Common myeloid progenitor, CD34-positive (primary cell): ENCODE results near the gene GLRA2.
A peak's percentile ranks its signal among the peaks of the same experiment; 100 is the strongest.

Source experiments
- CTCF ChIA-PET: fragments of 350-600 bp; sonication (Branson Sonifier 250); formaldehyde crosslinking; loops from one replicate; lab custom pipeline; 2021; ENCODE audit warnings: antibody characterized with exemption; lab: Charles Lee
- POLR2A ChIA-PET: fragments of 350-600 bp; sonication (Branson Sonifier 250); formaldehyde crosslinking; loops from one replicate; lab custom pipeline; 2021; ENCODE audit warnings: antibody characterized with exemption; lab: Charles Lee
- DNase-seq, 3 donors: peaks; one replicate each; pipeline versions ENCODE4 v3.0.0 to v3.0.0-alpha.2; 2013
- H3K27ac ChIP-seq, 2 experiments: 1 replicate in 1 of 2; 2 replicates in 1 of 2; pipeline ENCODE4 v1.7.0; 2013; ENCODE audit warnings: inconsistent platforms in 2 of 2, low read length in 2 of 2, mild to moderate bottlenecking in 2 of 2, low read depth in 1 of 2, moderate library complexity in 1 of 2; ENCODE audit not compliant: severe bottlenecking in 2 of 2, insufficient read depth in 1 of 2, poor library complexity in 1 of 2
- H3K27me3 ChIP-seq, 5 experiments: replicated peaks in 2 of 5; 1 replicate in 3 of 5; 2 replicates in 2 of 5; pipeline versions ENCODE4 v1.6.1 to v1.7.0; 2013; ENCODE audit warnings: low read length in 4 of 5, mild to moderate bottlenecking in 2 of 5, moderate library complexity in 2 of 5, inconsistent platforms in 1 of 5; ENCODE audit not compliant: insufficient read depth in 5 of 5, control insufficient read depth in 4 of 5
- H3K36me3 ChIP-seq, 4 experiments: 1 replicate in 2 of 4; 2 replicates in 2 of 4; pipeline versions ENCODE4 v1.6.1 to v1.7.0; 2013; ENCODE audit warnings: low read length in 3 of 4, control low read depth in 1 of 4, mild to moderate bottlenecking in 1 of 4; ENCODE audit not compliant: control insufficient read depth in 4 of 4, insufficient read depth in 4 of 4
- H3K4me1 ChIP-seq, 4 experiments: 1 replicate in 3 of 4; 2 replicates in 1 of 4; pipeline versions ENCODE4 v1.6.1 to v1.7.1; 2013; ENCODE audit warnings: low read length in 3 of 4, mild to moderate bottlenecking in 3 of 4, control low read depth in 1 of 4, inconsistent platforms in 1 of 4, moderate library complexity in 1 of 4; ENCODE audit not compliant: control insufficient read depth in 4 of 4, insufficient read depth in 4 of 4; ENCODE audit errors: control extremely low read depth in 1 of 4
- H3K4me3 ChIP-seq, 7 experiments: 1 replicate in 4 of 7; 2 replicates in 3 of 7; pipeline versions ENCODE4 v1.5.1 to v1.7.0; 2013; ENCODE audit warnings: mild to moderate bottlenecking in 7 of 7, low read length in 6 of 7, moderate library complexity in 6 of 7, inconsistent platforms in 2 of 7, low read depth in 2 of 7, control low read depth in 1 of 7; ENCODE audit not compliant: insufficient read depth in 4 of 7, control insufficient read depth in 1 of 7; ENCODE audit errors: extremely low read depth in 1 of 7
- H3K9me3 ChIP-seq, 5 experiments: 1 replicate in 4 of 5; 2 replicates in 1 of 5; pipeline versions ENCODE4 v1.6.1 to v1.7.1; 2013; ENCODE audit warnings: low read length in 4 of 5, mild to moderate bottlenecking in 2 of 5, inconsistent platforms in 1 of 5, low read depth in 1 of 5, moderate library complexity in 1 of 5; ENCODE audit not compliant: control insufficient read depth in 4 of 5, insufficient read depth in 2 of 5; ENCODE audit errors: control extremely low read depth in 1 of 5
- WGBS: methylation state at CpG from one replicate; pipeline ENCODE4 v1.1.5; 2013; ENCODE audit not compliant: insufficient coverage; 5-methylcytosine and 5-hydroxymethylcytosine counted together

Gene GLRA2

DNA sequence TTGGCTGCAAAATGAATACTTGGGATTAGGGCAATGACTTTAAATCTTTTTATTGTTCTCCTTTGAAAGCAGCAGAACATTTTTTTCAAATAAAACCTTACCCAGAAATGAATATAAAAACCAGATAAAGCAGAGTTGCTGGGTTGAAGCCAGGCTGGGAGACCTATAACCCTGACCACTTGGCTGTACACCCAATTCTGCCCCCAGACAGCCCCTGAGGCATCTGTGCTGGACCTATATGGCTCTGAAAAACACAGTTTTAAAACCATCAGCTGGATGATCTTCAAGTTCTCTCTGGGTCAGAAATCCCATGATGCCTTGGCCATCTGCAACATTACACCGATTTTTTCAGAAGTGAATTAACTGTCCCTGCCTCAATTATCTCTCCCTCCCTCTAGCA lies 23.7 kb upstream of the GLRA2 start:
- no CpG with 5 or more reads among the region's 1 CpG for WGBS
- Histone ChIP-seq H3K27ac (no peak overlapping the region), H3K36me3 (no peaks in the 10 kb centered on the region), H3K9me3 (no peaks in the 10 kb centered on the region), H3K27me3 (peaks cover 0 to 3% (median 0%) of the 10 kb centered on the region in 5 experiments), H3K4me3 (no peak overlapping the region), H3K4me1 (no peaks in the 10 kb centered on the region)
- ChIA-PET CTCF (no interaction called here), POLR2A (no interaction called here)
- DNase-seq: no peak

DNA sequence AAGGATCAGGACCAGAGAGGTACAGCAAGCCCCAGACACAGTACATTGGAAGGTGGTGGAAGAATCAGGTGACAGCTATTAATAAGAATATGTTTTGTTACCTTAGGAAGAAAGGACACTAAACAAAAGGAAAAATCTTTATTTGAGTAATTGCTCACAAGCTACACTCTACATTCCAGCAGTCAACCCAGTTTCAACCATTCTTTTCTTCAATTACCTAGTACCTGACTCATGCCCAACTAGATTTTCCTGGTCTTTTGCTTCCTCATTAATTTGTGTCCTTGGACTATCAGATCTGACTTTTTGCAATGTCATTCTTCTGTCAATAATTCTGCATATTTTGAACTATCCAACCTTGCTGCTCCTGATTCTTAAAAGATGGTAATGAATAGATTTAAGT lies 22.5 kb upstream of the GLRA2 start:
- Histone ChIP-seq H3K4me3 (no peak overlapping the region), H3K27ac (no peak overlapping the region), H3K4me1 (no peaks in the 10 kb centered on the region), H3K9me3 (no peaks in the 10 kb centered on the region), H3K36me3 (no peaks in the 10 kb centered on the region), H3K27me3 (peaks cover 0 to 3% (median 0%) of the 10 kb centered on the region in 5 experiments)
- DNase-seq: no peak
- CTCF ChIA-PET: no interaction called here
- POLR2A ChIA-PET: no interaction called here

DNA sequence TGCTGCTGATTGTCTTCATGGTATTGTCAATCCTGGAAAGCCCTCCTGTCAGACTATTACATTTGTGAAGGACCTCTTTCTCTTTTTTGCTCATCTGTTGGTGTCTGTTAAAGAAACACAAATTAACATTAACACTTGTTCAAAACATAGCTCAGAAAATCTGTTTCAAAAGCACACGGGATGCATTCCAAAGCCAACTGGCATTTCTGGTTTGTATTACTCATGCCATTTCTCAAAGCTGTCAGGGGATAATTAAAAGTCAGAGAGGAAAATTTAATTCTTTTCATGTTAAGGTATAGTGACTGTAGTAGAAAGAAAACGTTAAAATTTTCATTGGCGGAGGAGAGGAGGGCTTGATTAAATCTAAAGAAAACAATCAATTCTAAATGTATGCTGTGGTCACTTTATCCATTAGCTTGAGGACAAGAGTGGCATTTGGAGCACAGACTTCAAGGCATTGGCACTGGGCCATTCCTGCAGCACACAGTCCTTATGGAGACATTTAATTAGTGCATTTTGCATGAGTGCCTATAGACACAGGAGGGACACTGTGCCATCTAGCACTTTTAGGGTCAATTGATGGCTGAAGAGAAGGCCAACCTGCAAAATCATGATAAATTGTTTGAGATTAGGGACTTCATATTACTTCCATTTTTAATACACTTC lies 21.2 kb upstream of the GLRA2 start:
- ChIA-PET POLR2A (no interaction called here), CTCF (no interaction called here)
- Histone ChIP-seq H3K4me1 (no peaks in the 10 kb centered on the region), H3K9me3 (peaks cover 0 to 1% (median 0%) of the 10 kb centered on the region in 5 experiments), H3K4me3 (no peak overlapping the region), H3K27me3 (peaks cover 0 to 3% (median 0%) of the 10 kb centered on the region in 5 experiments), H3K36me3 (no peaks in the 10 kb centered on the region), H3K27ac (no peak overlapping the region)
- WGBS: 73% methylated on average over 3 of the region's 3 CpGs
- no peak for DNase-seq

DNA sequence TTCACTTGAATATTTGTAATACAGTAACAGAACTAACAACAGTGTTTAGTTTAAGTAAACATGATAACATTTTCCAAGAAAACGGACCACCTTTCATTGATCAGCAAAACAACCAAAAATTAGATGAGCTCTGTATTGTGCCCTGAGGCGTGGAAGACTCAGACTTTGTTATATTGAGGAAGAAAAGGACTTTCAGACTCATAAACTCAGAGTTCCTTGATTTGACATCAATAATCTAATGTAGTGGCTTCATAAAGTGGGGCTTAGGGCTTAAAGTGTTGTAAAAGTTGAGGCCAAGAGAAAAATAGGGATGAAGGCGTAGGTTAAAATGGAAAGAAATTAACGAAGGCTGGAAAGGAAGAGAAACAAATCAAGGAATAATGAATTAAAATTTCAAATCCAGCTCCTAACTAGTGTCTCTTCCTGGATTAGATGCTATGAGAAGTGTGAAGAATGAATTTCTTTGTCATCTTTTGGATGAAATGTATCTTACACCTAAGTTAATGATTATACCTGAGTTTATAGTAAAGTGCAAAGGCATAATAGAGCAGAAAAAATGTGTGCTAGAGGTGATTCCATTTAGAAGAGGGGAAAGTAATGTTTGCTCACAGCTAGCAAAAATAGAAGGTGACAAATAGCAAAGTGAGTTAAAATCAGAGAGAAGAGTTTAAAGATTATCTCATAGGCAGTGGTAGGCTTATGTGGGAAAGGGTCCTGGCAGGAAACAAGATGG lies 19.8 kb upstream of the GLRA2 start:
- WGBS: 77% methylated on average over 2 of the region's 4 CpGs

DNA sequence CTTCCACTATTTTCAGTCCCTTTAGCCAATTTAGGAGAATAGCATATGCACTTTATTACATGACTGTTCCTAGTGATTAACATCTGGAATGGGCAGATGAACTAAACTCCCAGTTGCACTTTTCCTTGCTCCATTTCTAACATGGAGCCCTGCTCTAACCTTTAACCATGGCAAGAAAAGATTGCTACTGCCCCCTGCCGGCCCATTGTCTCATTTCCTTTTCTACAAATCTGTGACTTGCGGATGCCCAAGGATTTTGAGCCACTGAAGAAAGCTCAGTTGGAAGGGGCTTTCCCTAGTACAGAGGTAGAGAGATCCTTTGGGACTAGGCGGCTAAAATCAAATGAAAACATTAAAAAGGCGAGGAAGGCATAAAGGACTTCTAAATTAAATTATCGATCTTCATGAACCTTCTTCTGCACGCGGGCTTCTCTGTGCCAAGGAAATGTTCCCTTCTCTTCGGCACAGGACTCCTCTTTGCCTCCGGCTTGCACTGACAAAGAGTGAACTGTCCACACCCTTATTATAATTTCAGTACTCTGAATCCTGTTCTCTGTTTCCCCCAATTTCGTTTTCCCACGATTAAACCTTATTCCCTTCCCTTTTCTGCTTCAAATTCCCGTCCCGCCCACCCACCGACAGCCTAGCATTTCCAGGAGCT lies 577 bp upstream of the GLRA2 start:
- no peak overlapping the region for H3K4me3 ChIP-seq
- CTCF ChIA-PET: no interaction called here
- no peaks in the 10 kb centered on the region for H3K9me3 ChIP-seq
- peak; percentile 28 to 58 (median 43) for DNase-seq
- H3K27ac ChIP-seq: no peak overlapping the region
- peaks cover 0 to 5% (median 0%) of the 10 kb centered on the region in 5 experiments for H3K27me3 ChIP-seq
- POLR2A ChIA-PET: no interaction called here
- no peaks in the 10 kb centered on the region for H3K4me1 ChIP-seq
- WGBS: 29% methylated on average over 12 of the region's 14 CpGs
- no peaks in the 10 kb centered on the region for H3K36me3 ChIP-seq

More for the DNA sequence above, 19.8 kb upstream of the GLRA2 start:
- DNase-seq: no peak
- Histone ChIP-seq H3K27me3 (peaks cover 0 to 3% (median 0%) of the 10 kb centered on the region in 5 experiments), H3K9me3 (peaks cover 0 to 1% (median 0%) of the 10 kb centered on the region in 5 experiments), H3K4me1 (no peaks in the 10 kb centered on the region), H3K4me3 (no peak overlapping the region), H3K27ac (no peak overlapping the region), H3K36me3 (no peaks in the 10 kb centered on the region)
- ChIA-PET CTCF (no interaction called here), POLR2A (no interaction called here)

DNA sequence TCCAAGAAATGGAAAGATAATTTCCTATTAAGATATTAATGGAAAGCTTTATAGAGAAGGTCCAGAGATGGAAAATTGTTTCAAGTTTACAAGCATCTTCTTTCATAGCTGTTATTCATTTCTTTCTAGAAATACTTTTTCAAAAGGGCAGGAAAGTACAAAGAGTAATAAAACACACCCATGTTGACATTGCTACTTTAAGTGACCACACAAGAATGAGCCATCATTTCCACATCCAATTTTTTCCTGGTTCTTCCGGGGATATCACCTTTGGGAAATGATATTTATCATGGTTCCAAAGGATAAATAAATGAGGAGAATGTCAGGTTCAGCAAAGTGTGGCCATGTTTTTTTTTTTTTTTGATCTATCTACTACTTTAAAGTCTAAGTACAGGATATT lies 4.5 kb downstream of the GLRA2 start:
- WGBS: no CpG with 5 or more reads among the region's 1 CpG
- ChIA-PET POLR2A (no interaction called here), CTCF (no interaction called here)
- H3K4me1 ChIP-seq: no peaks in the 10 kb centered on the region
- H3K4me3 ChIP-seq: no peak overlapping the region
- no peaks in the 10 kb centered on the region for H3K36me3 ChIP-seq
- H3K27ac ChIP-seq: no peak overlapping the region
- H3K27me3 ChIP-seq: peaks cover 0 to 2% (median 0%) of the 10 kb centered on the region in 5 experiments
- H3K9me3 ChIP-seq: no peaks in the 10 kb centered on the region
- no peak for DNase-seq

DNA sequence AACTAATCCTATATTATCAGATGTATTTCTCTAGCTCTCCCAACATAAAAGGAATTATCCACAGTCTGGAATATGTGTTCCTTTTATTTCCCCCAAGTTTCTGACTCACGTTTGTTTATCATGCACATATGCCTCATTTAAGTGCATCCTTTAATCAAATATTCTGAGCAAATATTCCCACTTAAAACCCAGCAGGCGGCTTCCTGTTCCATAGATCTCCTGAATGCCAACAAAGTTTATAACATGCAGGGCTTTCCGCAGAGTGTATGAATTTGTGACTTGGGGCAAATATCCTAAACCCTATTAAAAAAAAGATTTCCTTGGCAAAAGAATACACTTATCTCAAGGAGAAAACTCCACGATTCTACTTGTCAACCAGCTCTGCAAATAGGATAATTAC lies 16.9 kb downstream of the GLRA2 start:
- Histone ChIP-seq H3K27me3 (no peaks in the 10 kb centered on the region), H3K27ac (no peak overlapping the region), H3K4me1 (no peaks in the 10 kb centered on the region), H3K4me3 (no peak overlapping the region), H3K9me3 (no peaks in the 10 kb centered on the region), H3K36me3 (no peaks in the 10 kb centered on the region)
- POLR2A ChIA-PET: no interaction called here
- CTCF ChIA-PET: no interaction called here
- no peak for DNase-seq
- WGBS: 71% methylated on average over 2 of the region's 4 CpGs
